ENCODE results near the gene C1orf35.

The C1orf35 gene

GRCh38 chr1:228145463-228146416, 42.6 kb upstream of the C1orf35 start:
- Histone ChIP-seq H3K4me3 (replicated peaks; ENCODE audit: insufficient read depth, low read length) (no peak overlapping the region), H3K27me3 (ENCODE audit: insufficient read depth, poor library complexity, severe bottlenecking) (no peaks in the 10 kb centered on the region), H3K27ac (replicated peaks) (no peak overlapping the region)
- DNase-seq (ENCODE audit: low read depth in 1 of 2, low spot score in 1 of 2) = no peak
- TF ChIP-seq POLR2AphosphoS5 (IDR thresholded peaks at IDR 0.05; ENCODE audit: low read depth) = no peak
- TF ChIP-seq GABPA (IDR thresholded peaks at IDR 0.05; ENCODE audit: low read depth) = no peak

DNA sequence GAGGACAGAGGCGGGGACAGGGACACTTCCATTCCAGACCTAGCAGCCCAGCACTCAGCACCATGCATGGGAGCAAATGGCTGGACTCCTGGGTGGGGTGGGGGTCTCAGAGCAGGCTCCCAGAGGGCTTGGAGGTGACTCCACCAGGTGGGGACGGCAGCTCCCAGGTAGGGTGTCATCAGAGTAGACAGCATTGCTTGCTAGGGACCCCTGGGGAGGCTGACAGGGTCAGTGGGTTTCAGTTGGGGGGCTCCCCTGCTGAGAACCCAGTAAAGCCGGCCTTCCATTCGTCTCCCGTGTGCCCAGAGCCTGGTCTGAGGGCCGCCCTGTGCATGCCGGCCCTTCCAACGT, 41.8 kb upstream of the C1orf35 start:
- TF ChIP-seq GABPA (IDR thresholded peaks at IDR 0.05; ENCODE audit: low read depth) (no peak), CTCF (IDR thresholded peaks at IDR 0.05; ENCODE audit: insufficient read depth, low read length) (no peak), POLR2AphosphoS5 (IDR thresholded peaks at IDR 0.05; ENCODE audit: low read depth) (no peak), SPI1 (IDR thresholded peaks at IDR 0.05; ENCODE audit: borderline replicate concordance, low read depth) (no peak)
- TF ChIP-seq, protein P1, sequence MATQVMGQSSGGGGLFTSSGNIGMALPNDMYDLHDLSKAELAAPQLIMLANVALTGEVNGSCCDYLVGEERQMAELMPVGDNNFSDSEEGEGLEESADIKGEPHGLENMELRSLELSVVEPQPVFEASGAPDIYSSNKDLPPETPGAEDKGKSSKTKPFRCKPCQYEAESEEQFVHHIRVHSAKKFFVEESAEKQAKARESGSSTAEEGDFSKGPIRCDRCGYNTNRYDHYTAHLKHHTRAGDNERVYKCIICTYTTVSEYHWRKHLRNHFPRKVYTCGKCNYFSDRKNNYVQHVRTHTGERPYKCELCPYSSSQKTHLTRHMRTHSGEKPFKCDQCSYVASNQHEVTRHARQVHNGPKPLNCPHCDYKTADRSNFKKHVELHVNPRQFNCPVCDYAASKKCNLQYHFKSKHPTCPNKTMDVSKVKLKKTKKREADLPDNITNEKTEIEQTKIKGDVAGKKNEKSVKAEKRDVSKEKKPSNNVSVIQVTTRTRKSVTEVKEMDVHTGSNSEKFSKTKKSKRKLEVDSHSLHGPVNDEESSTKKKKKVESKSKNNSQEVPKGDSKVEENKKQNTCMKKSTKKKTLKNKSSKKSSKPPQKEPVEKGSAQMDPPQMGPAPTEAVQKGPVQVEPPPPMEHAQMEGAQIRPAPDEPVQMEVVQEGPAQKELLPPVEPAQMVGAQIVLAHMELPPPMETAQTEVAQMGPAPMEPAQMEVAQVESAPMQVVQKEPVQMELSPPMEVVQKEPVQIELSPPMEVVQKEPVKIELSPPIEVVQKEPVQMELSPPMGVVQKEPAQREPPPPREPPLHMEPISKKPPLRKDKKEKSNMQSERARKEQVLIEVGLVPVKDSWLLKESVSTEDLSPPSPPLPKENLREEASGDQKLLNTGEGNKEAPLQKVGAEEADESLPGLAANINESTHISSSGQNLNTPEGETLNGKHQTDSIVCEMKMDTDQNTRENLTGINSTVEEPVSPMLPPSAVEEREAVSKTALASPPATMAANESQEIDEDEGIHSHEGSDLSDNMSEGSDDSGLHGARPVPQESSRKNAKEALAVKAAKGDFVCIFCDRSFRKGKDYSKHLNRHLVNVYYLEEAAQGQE (IDR thresholded peaks at IDR 0.05; ENCODE audit: insufficient replicate concordance, low read depth) = no peak
- H3K4me3 ChIP-seq (replicated peaks; ENCODE audit: insufficient read depth, low read length) = no peak overlapping the region
- H3K27me3 ChIP-seq (ENCODE audit: insufficient read depth, poor library complexity, severe bottlenecking) = no peaks in the 10 kb centered on the region
- DNase-seq (ENCODE audit: low read depth in 1 of 2, low spot score in 1 of 2) = no peak
- no peak overlapping the region for H3K27ac ChIP-seq (replicated peaks)

GRCh38 chr1:228144193-228144992, 41.3 kb upstream of the C1orf35 start:
- TF ChIP-seq CTCF (IDR thresholded peaks at IDR 0.05; ENCODE audit: insufficient read depth, low read length) (no peak), POLR2AphosphoS5 (IDR thresholded peaks at IDR 0.05; ENCODE audit: low read depth) (no peak), SPI1 (IDR thresholded peaks at IDR 0.05; ENCODE audit: borderline replicate concordance, low read depth) (no peak), GABPA (IDR thresholded peaks at IDR 0.05; ENCODE audit: low read depth) (no peak)
- TF ChIP-seq, protein P1 (IDR thresholded peaks at IDR 0.05; ENCODE audit: insufficient replicate concordance, low read depth) = no peak
- no peak overlapping the region for H3K4me3 ChIP-seq (replicated peaks; ENCODE audit: insufficient read depth, low read length)
- no peaks in the 10 kb centered on the region for H3K27me3 ChIP-seq (ENCODE audit: insufficient read depth, poor library complexity, severe bottlenecking)
- DNase-seq (ENCODE audit: low read depth in 1 of 2, low spot score in 1 of 2) = no peak
- H3K27ac ChIP-seq (replicated peaks) = no peak overlapping the region
